Activated CD4-positive, CD25-positive, alpha-beta regulatory T cell (primary cell): Measurements from ENCODE around the gene CD93.

Experiments
- DNase-seq, 4 experiments: peaks; one replicate each; lab custom pipeline; 2025; lab: John Stamatoyannopoulos, UW

CD93 gene

DNA sequence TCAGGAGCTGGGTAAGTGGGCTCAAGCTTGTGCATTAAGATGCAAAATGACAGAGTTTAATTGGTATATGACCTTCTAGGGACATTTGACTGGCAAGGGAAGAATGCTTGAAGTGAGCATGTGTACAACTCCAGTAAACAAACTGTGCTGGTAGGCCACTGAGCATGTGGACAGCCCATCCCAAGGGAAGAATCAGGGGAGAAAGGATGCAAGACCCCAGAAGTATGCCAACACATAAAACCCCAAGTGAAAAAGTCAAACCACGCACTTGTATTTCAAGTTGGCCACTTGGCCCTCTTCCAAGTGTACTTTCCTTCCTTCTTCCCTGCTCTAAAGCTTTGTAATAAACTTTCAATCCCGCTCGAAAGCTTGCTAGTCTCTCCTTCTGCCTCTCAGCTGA is 26.3 kb downstream of the CD93 start:
- DNase-seq: no peak

GRCh38 chr20:23059001-23059400 is 27.1 kb downstream of the CD93 start:
- no peak for DNase-seq

DNA sequence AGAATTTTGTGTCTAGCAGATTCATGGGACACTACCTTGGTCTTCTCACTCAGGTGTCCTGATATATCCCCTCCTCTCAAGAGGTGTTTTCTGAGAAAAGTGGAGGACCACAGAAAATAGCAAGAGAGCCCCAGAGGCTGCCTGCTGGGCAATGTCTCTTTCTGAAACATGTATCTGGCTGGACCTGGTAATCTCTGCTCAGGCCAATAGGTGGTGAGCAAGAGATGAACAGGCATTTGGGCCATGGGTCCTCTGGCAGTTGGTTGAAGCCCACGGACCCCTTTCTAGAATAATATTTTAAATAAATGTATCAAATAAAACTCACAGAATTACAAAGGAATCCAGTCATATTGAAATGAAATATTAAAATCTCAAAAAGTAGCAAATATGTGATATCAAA is 27.9 kb downstream of the CD93 start:
- DNase-seq: no peak

- no peak for DNase-seq
Measured at GRCh38 chr20:23052904-23053303, 33.2 kb downstream of the CD93 start.

DNA sequence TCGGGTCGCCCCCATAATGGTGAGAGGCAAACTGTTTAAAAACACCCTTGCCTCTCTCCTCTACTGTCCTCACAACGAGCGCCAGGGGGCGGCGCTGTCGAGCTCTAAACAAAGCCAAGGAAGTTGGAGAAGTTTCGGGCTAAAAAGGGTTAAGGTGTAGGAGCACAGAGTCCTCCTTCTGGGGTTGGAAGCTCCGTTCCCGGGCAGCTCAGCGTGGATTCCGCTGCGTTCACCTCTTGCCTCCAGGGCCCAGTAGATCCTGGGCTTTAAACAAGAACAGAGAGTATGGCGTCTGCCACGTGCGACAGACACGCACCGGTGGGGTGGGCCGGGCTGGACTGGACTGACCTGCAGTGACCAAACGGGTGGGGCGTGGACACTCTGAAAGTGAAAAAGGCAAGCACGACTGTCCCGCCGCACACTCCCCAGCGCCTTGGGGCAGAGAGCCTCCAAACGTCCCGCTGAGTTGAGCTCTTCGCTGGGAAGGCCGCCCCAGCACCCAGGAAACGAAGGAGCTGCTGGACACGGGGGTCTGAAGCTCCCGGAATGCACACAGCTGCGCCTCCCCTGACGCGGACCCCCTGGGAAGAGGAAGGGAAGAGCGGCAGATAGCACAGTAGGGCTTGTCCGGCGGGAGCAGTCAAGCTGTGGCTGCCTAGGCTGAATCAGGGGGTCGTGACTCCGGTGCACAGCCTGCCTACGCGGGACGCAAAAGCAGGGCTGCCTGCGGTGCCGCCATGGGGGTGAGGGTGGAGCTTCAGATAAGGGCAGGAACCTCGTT is 35.1 kb downstream of the CD93 start:
- DNase-seq: no peak

DNA sequence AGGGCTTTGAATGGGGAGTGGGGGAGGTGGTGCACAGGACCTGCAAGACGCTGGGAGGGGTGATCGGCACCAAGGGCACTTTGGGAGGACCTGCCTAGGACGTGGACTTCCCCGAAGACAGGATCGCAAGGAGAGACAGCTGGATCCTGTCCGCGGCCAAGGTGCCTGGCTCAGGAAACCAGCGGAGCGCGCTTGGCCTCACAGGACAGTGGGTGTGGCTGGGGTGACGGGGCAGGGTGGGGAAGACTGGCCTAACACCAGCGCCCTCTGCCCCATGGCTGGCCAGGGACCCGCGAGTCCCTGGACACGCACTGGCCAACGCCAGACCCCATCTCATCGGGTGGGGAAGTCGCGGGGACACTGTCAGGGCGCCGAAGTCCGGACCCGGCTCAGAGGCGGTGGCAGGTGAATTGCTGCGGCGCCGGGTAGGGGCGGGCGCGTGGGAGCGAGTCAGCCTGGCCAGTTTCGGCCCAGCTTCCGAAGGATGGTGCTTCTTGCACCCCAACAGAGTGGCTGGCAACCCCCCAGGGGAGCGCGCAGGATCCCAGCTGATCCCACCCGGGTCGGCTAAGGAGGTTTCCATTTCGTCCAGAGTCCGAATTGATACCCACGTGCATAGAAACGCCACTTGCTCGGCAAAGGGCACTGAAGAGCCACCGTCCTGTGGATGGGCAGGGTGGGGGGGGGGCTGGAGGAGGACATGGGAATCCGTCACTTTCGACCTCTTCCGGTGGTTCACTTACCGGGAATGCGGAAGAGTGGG is 35.9 kb downstream of the CD93 start:
- DNase-seq: no peak

- no peak for DNase-seq
Measured at GRCh38 chr20:23049201-23050075, 36.7 kb downstream of the CD93 start, which contains the start of gene THBD. Gene THBD, minus strand, starts transcription at chr20:23049672. Its CDS starts 168 bp downstream, at chr20:23049504.

- no peak for DNase-seq
Measured at GRCh38 chr20:23048283-23049200, 37.6 kb downstream of the CD93 start.

DNA sequence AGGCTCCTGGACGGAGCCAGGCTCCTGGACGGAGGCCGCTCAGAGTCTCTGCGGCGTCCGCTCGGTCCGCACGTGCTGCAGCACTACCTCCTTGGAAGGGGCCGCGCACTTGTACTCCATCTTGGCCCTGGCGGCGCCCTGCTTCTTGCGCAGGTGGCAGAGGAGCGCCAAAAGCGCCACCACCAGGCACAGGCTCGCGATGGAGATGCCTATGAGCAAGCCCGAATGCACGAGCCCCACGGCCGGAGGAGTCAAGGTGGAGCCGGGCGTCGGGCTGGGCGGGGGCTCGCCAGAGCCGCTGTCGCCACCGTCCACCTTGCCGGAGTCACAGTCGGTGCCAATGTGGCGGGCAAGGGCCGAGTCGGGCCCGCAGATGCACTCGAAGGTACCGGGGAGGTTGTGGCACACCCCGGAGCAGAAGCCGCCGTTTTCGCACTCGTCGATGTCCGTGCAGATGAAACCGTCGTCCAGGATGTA is 38.3 kb downstream of the CD93 start:
- no peak for DNase-seq

- no peak for DNase-seq
Measured at GRCh38 chr20:23047001-23047737, 39.0 kb downstream of the CD93 start.

DNA sequence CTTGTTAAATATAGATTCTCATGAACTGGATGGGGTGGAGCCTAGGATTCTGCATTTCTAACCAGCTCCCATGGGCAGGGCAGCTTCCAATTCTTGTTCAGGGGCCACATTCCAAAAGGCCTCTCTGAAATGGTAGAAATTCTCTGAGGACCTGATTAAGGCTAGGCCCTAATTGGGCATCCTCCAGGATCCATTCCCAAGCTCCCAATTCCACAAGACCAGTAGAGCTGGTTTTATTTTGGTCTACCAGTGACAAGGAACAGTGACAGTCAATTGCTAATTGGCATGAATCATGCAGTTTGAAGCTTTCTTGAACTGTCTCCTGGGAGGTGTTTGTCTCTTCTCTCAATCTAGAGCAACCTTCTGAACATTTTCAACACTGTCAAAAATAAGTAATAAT is 39.7 kb downstream of the CD93 start:
- DNase-seq: no peak

DNA sequence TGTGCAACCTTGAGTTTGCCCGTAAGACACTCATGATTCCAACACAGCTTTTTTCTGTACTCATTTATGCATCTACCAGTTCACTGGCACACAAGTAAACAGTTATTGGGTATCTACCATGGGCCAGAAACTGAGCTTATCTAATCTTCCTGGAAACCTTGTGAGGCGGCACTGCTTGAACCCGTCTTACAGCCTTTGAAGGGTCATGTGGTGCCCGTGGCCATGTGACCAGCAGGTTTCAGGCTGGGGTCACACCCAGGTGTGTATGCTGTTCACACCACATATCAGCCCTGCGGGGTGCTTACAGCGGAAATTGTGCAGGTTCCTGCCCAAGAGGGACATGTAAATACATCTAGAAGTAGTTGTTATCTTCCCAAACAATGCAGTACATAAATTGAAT is 42.7 kb downstream of the CD93 start:
- DNase-seq: no peak

DNA sequence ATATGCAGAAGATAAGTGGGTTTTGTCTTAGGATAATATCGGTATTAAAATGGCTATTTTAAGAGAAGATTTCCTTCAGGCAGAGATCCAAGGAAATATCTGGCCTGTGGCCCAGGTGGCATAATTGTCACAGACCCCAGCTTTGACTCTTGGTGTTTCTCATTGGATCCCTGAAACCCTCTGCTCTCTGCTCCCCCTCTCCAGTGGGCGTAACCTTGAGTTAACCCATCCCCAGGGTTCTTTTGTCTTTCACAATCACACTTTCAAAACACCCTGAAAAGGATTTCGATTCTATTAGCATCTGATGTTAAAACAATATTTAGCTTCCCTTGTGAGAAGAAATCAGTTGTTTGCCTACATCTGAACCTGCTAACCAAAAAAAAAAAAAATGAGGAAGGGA is 43.9 kb downstream of the CD93 start:
- DNase-seq: no peak

DNA sequence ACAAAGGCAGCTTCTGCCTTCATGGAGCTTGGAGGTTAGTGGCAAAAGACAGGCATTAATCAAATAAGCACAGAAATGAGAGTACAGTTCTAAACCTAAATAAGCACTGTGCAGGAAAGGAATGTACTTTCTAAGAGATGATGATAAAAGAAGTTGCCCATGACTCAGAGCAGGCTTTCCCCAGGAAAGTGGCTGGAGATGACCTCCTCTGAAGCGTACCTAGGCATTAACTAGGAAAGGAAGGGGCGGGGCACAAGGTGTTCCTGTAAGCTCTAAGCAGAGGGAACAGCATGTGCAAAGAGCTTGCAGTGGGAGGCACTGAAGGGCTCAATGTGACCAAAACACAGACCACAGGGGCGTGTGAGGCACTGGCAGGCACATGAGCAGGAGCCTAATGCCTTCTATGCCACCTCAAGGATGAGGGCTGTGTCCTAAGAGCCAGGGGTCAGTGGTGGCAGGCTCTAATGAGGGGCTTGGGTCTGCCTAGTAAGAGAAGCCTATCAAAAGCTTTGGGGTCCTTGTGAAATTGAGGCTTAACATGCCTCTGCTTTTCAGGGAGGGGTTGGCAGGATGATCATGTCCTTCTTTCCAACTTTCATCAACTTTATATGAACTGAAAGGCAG is 46.1 kb downstream of the CD93 start:
- DNase-seq: no peak

DNA sequence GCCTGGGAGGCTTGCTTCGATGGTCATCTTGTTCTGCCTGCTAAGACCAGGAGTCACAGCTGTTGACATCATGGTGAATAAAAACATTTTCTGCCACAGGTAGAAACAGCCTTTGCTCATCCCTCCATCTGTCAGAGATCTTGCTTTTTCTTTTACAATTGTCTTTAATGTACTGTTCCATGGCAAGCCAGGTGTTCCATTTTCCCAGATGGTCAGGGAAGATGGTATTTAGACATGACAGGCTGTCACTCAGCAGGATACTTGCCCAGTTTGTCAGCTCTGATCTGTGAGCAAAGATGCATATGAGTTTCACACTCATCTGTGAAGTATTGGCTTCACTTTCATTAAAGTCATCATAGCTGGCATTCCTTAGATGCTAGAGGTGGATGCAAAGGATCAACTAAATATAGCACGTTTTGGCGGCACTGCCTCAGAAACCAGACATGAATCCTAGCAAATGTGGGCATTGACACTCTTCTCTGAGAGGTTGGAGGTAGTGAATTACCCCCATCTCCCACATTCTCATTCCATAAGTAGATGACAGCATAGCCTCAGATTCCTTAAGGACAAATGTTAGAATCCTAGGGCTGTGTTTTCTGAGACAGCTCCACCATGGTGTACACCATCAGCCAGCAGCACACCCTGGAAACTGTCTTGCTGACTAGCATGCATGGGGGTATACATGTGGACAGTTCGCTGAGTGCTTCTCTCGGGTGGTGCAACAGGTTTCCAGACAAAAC is 46.8 kb downstream of the CD93 start:
- no peak for DNase-seq

GRCh38 chr20:23037017-23037481 is 49.1 kb downstream of the CD93 start:
- no peak for DNase-seq

DNA sequence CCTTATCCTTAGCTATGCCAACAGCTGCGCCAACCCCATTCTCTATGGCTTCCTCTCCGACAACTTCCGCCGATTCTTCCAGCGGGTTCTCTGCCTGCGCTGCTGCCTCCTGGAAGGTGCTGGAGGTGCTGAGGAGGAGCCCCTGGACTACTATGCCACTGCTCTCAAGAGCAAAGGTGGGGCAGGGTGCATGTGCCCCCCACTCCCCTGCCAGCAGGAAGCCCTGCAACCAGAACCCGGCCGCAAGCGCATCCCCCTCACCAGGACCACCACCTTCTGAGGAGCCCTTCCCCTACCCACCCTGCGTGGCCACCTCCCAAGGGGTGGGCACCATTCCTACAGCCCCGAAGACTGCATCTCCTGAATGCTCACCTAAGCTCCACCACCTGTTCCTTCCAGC is 49.8 kb downstream of the CD93 start:
- no peak for DNase-seq

DNA sequence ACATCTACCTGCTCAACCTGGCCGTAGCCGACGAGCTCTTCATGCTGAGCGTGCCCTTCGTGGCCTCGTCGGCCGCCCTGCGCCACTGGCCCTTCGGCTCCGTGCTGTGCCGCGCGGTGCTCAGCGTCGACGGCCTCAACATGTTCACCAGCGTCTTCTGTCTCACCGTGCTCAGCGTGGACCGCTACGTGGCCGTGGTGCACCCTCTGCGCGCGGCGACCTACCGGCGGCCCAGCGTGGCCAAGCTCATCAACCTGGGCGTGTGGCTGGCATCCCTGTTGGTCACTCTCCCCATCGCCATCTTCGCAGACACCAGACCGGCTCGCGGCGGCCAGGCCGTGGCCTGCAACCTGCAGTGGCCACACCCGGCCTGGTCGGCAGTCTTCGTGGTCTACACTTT is 50.4 kb downstream of the CD93 start:
- no peak for DNase-seq
